ENCODE measurements around the gene BCL6.

BCL6 gene

GRCh38 chr3:187767266-187768012 lies 22.2 kb upstream of the BCL6 start:
- Histone ChIP-seq H3K4me3 (ENCODE audit: low read depth, low read length) (no peak overlapping the region), H3K4me1 (peaks cover 12% of the 10 kb centered on the region), H3K27me3 (no peaks in the 10 kb centered on the region), H3K9me3 (no peaks in the 10 kb centered on the region), H3K36me3 (no peaks in the 10 kb centered on the region)
- no peak for TF ChIP-seq CTCF (IDR thresholded peaks at IDR 0.05; ENCODE audit: low read depth, low read length)
- DNase-seq = no peak

GRCh38 chr3:187765342-187765741 lies 20.1 kb upstream of the BCL6 start:
- H3K4me1 ChIP-seq = peaks cover 12% of the 10 kb centered on the region

GRCh38 chr3:187763850-187764648 lies 18.8 kb upstream of the BCL6 start:
- H3K27me3 ChIP-seq = no peaks in the 10 kb centered on the region; the same call in 1 of the 2 replicates
- no peaks in the 10 kb centered on the region for H3K36me3 ChIP-seq
- H3K4me1 ChIP-seq = peaks cover 12% of the 10 kb centered on the region
- TF ChIP-seq CTCF (IDR thresholded peaks at IDR 0.05; ENCODE audit: low read depth, low read length) = no peak
- peak; percentile 56 for DNase-seq
- no peak overlapping the region for H3K4me3 ChIP-seq (ENCODE audit: low read depth, low read length)
- no peaks in the 10 kb centered on the region for H3K9me3 ChIP-seq

More at GRCh38 chr3:187765342-187765741, 20.1 kb upstream of the BCL6 start:
- Histone ChIP-seq H3K9me3 (no peaks in the 10 kb centered on the region), H3K4me3 (ENCODE audit: low read depth, low read length) (no peak overlapping the region), H3K36me3 (no peaks in the 10 kb centered on the region), H3K27me3 (no peaks in the 10 kb centered on the region; the same call in 1 of the 2 replicates)
- DNase-seq = no peak
- TF ChIP-seq CTCF (IDR thresholded peaks at IDR 0.05; ENCODE audit: low read depth, low read length) = no peak

- H3K4me3 ChIP-seq (ENCODE audit: low read depth, low read length) = no peak overlapping the region
- H3K9me3 ChIP-seq = no peaks in the 10 kb centered on the region
- no peak for DNase-seq
- TF ChIP-seq CTCF (IDR thresholded peaks at IDR 0.05; ENCODE audit: low read depth, low read length) = no peak
- no peaks in the 10 kb centered on the region; the same call in 1 of the 2 replicates for H3K27me3 ChIP-seq
- no peaks in the 10 kb centered on the region for H3K36me3 ChIP-seq
- peaks cover 12% of the 10 kb centered on the region for H3K4me1 ChIP-seq
Measured at GRCh38 chr3:187762792-187763191, 17.5 kb upstream of the BCL6 start.

- no peak for TF ChIP-seq CTCF (IDR thresholded peaks at IDR 0.05; ENCODE audit: low read depth, low read length)
Measured at GRCh38 chr3:187759601-187760000, 14.3 kb upstream of the BCL6 start.

More at GRCh38 chr3:187759601-187760000, 14.3 kb upstream of the BCL6 start:
- Histone ChIP-seq H3K36me3 (no peaks in the 10 kb centered on the region), H3K4me1 (peaks cover 7% of the 10 kb centered on the region), H3K27me3 (no peaks in the 10 kb centered on the region; the same call in 1 of the 2 replicates), H3K9me3 (no peaks in the 10 kb centered on the region), H3K4me3 (ENCODE audit: low read depth, low read length) (no peak overlapping the region)
- no peak for DNase-seq
